Measurements from ENCODE around the gene PRKCA. TPM values are rescaled to one million over a fixed set of nuclear protein-coding genes. Genes with fewer than 3 reads are reported as not detected.

PRKCA gene
- total RNA-seq, 1 donor from 2014 or later: 4.3 TPM

DNA sequence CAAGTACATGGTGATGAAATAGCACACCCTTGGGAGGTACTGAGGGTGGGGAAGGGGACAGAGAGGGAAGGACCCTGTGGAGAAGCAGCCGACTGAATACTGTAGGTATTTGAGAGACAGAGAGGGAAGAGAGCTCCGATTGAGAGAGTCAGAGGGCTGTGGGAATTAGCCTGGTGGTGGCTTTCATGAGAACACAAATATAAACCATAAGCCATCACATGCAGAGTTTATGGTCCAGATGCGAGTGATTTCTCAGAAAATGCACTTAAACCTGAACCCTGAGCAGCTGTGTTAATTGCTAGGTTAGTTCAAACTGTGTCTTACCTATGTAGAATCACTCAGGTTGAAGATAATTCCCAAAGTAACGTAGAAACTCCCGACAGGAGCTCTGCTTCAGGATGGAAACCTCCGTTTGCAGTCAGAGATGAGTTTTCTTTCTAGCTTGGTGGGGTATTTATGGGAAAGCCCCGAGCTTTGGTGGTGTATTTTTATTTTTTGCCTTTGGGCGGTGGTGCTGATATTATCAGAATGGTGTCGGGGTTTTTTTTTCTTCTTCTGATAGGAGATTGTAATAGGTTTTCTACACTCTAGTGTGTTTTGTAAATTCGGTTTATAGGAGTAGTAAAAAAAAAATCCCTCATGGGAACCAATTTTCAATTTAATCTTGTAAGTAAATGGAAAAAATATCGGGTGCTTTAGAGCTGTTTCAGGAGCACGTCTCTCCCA, 347.6 kb downstream of the PRKCA start:
- DNase-seq (ENCODE audit: low spot score): no peak

DNA sequence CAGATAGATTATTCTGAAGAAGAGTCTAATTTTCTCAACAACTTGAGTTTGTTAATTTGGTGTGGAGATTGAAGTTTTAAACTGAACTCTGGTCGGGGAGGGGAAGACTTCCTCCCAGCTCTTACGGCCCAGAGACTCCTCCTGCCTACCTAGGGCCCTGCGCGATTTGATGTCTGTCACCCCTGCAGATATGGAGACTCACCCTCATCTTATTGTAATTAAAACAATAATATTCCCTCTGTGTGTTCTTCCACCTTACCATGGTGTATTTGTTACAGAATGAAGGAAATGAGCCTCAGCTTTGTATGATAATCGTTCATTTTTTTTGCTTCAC, 348.1 kb downstream of the PRKCA start:
- DNase-seq (ENCODE audit: low spot score): no peak

DNA sequence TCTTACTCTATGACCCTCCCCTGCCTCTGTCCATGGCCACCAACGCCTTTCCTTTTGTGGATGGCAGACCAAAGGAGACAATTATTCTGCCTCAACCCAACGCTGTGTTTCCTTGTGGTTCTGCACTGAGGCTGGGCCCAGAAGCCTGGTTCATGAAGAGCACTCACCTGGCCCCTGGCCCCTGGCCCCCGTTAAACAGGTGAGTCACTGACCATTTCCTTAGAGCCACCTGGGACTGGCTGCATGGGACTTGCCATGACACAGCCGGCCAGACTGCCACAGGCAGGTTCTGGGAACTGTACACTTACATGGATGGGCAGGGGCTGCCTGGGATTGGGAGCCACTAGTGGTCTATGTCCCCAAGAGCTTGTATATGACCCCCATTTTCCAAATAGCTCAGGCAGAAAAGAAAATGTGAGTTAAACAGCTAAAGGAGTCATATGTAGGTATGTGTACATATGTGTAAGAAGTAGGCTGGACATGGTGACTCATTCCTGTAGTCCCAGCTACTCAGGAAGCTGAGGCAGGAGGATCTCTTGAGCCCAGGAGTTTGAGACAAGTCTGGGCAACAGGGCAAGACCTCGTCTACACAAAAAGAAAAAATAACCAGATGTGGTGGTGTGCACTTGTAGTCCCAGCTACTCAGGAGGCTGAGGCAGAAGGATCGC, 350.6 kb downstream of the PRKCA start:
- DNase-seq (ENCODE audit: low spot score): no peak

DNA sequence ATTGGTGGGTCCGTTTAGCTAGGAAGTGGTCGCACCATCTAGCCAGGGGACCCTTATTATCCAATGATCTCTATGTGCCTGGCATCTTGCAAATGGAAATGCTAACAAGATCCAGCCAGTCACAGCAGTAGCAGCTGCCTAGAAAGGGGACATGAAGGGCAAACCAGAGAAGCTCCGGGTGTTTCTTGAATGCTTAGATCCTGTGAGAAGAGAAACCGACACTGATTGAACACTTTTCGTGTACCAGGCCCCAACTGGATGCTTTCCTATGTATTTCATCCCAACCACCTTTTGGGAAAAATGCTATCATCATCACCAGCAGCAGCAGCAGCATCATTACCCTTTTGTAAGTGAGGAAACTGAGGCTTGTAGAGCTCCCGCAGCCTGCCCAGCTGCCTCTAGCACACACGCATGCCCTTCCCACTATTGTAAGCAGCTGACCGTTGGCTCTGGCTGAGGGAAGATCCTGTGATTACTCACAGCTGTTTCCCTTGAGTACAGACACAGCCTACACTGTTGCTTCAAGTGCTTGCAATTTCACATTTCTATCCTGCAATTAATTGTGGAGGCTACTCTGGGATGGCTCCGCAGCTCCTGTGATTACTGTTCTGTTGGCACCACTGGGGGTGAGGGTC, 351.8 kb downstream of the PRKCA start:
- DNase-seq (ENCODE audit: low spot score): peak; percentile 36

DNA sequence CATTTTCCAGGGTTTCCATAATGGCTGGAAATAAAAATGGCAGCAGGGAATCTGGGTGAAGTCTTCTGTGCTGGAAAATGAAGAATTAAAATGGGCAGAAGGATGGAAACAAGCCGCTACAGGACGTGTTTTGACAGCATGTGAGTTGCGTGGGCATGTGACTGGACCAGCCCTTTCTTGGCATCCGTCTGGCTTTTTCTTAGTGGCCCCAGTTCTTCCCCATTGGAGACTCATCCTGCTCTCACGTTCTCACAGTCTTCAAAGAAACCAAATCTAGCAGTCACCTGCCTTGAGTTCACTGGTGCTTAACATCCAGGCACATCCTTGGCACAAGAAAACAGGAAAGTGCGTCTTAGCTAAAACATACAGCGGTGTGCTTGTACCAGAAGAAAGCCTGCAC, 352.4 kb downstream of the PRKCA start:
- DNase-seq (ENCODE audit: low spot score): no peak

DNA sequence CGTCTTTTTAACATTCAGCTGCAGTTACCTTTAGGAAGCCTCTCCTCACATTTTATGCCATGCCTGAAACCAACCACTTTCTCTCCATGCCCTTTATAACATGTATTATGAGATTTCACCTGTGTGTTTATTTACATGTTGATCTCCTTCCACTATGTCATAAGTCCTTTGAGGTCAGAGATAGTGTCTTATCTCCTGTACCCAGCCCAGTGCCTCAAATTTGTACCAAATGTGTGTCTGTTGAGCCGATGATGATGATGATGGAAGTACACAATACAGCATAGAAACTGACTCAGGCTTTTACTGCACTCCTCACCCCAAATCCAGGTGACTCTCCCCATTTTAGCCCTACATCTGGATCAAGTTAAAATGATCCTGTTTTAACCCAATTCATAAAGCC, 353.0 kb downstream of the PRKCA start:
- DNase-seq (ENCODE audit: low spot score): no peak

DNA sequence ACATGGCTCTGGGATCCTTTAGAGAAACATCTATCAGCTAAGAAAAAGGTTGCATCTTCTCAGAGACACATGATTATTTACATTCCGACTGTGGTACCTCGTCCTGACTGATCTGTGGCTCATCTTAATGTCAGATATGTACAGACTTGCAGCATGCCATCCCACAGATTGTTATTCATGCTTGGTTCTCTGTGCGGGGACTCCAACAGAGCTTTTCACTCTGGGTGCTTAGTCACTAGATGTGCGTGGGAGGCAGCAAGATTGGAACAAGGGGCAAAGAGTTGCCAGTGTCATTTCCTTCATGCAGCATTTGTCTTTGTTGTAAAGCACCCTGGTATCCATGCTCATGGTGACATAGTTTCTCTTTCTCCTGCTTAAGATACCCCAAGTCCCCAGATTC, 353.4 kb downstream of the PRKCA start:
- peak; percentile 18 for DNase-seq (ENCODE audit: low spot score)

DNA sequence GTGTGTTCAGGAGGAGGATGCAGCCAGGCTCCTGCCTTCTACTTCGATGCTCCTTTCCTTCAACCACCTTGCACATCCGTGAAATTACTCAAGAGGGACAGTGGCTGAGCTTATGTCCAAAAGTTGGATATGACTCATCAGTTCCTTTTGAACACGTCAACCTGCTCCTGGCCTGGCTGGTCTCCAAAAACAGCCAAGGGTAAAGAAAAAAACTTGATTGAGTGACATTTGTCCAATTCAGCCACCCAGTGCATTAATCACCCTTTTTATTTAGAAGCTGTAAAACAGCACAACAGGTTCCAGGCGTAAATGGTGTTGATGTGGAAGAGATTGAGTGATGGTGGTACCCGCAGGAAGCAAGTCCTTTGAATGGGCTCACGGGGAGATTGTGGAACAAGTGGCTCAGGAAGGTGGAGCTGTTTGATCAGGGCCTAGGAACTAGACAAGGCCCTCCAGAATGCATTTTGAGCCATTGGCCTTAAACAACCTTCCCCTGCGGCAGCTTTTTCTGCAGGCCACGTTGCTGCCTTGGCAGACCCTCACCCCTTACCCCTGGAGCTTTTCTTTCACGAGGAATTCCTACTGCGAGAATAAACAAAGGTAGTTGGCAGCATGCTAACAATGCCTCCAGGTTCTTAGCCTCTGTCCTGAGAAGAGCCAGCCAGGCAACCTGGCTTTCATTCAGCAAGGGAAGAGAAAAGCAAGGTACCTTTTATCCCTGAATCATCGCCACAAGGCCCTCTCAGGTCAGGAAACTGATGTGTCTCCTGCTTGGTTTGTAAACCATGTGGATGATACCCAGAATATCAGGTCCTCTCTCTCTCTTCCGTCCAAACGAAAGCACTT, 359.2 kb downstream of the PRKCA start:
- DNase-seq (ENCODE audit: low spot score): no peak

DNA sequence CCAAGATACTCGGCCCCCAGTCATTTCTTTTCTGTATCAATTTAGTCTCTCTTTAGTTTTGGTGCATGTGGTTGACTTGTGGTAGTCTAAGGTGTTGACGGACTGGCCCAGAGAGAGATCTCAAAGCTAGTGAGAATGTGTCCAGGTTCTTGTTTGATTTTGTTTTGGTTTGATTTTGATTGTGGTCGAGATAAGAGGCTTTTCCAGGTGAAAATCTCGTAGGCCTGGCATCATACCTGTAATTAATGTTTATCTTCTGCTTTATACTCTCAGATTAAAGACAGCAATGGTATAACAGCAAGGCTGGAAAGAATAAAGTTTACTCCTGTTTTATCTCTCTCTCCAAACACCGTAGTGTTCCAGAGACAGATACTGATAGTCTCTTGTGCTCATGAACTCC, 360.1 kb downstream of the PRKCA start:
- DNase-seq (ENCODE audit: low spot score): no peak

DNA sequence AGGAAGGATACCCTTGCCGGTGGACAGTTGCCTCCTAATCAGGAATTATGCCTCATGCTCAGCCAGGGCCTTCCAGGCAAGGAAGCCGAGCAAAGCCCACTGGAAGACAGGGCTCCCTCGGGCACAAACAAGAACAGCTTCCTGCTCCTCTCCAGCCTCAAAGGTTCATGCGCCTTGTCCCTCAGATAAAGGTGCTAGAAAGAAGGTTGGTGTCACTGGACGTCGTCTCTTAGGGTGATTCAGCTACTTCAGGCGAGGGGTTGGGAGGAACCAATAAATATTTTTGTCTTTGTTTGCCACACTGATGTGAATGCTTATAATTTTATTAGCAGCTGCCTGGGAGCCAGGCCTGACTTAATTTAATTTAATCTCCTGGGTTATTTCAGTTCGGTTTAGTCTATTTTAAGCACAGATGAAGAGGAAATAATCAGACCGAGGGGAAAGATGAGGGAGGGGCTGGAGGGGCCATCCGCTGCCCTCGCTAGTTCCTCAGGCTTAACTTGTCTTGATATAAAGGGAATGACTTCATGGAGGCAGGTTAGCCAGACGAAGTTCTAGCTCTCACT, 360.7 kb downstream of the PRKCA start:
- DNase-seq (ENCODE audit: low spot score): no peak

DNA sequence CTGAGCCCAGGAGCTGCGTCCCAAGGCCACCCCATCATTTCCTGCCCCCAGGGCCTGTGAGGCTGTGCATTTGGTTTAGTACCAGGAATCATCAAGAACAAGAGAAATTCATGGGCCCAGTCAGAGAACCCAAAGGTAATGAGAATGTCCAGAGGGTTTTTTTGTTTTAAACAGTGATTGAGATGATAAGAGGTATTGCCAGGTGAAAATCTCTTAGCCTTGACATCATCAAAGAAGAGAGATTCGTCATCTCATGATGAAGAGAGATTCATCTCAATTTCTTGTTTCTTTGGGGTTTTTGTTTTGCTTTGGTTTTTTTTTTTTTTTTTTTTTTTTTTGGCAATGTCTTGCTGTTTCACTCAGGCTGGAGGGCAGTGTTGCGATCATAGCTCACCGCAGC, 361.9 kb downstream of the PRKCA start:
- DNase-seq (ENCODE audit: low spot score): no peak

DNA sequence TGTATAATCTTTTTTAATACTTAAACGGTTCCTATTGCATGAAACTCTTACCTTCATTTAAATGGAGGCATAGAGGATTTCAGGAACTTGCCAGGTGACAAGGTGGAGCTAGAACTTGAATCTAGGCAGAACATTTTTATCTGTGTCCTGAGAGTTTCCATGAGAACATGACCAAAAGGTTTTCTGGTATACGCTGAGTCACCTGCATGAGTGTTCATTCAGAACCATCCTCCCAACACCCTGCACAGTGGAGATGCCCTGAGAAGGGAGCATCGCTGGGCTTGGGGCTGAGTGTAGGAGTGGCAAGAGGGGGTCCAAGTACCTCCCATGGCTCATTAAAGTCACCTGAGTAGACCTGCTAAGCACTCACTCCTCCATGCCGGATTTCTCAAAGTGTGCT, 362.8 kb downstream of the PRKCA start:
- no peak for DNase-seq (ENCODE audit: low spot score)

DNA sequence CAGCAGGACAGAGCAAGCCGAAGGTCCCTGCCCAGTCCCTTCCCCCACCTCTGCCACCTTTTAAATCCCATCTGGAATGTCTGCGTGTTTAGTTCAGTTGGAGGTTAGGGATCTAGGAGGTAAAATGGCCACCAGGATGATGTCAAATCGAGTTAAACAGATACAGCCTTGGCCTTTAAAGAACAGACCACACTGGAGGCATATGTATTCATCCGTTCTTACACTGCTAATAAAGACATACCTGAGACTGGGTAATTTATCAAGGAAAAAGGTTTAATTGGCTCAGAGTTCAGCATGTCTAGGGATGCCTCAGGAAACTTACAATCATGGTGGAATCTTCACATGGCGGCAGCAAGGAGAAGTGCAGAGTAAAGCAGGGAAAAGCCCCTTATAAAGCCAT, 364.7 kb downstream of the PRKCA start:
- no peak for DNase-seq (ENCODE audit: low spot score)

DNA sequence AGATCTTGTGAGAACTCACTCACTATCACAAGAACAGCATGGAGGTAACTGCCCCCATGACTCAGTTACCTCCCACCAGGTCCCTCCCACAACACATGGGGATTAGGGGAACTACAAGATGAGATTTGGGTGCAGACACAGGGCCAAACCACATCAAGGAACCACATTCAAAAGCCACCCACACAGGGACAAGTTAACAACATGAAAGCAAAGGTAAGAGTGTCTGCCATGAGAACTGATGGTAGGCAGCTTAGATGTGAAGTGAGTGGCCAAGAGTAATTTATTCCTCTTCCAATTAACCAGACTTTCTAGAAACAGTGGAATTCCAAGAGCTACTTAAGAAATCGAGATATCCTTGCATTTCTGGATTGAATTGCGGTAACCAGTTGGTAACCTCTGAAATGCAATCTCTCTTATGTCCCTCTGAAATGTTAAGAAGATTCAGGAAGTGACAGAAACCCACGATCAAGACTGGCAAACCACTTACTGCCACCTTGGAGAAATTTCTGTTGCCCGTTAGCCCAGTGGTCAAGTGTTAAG, 365.1 kb downstream of the PRKCA start:
- DNase-seq (ENCODE audit: low spot score): no peak

DNA sequence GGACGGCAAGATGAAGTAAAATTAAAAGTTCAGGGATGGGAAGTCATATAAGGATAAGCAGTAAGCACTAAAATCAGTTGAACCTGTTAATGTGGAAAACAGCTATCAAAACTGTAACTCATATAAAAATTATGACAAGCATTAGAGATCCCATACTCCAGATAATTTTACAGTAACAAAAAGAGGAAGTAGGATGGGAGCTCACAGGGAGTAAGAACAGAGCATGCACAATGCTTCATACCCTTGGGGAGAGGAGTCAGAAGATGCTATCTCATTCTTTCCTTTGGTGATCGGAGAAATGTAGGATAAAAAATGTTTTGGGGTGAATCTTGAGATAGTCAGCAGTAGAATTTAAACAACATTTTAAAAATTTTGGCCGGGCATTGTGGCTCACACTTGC, 367.8 kb downstream of the PRKCA start:
- no peak for DNase-seq (ENCODE audit: low spot score)

DNA sequence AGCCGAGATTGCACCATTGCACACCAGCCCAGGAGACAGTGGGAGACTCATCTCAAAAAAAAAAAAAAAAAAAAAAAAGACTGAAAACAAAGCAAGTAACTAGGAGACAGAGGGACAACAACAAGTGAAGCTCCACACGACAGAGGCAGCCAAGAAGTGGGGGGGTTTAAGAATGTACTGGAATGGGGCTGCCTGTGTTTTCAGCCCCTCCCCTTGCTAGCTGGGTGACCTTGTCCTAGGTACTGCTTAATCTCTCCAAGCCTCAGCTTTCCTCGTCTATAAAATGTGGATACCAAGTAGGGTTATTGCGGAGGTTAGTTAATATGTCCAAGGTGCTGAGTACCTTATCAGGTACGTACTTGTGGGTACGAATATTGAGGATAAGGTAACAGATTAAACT, 368.7 kb downstream of the PRKCA start:
- no peak for DNase-seq (ENCODE audit: low spot score)

DNA sequence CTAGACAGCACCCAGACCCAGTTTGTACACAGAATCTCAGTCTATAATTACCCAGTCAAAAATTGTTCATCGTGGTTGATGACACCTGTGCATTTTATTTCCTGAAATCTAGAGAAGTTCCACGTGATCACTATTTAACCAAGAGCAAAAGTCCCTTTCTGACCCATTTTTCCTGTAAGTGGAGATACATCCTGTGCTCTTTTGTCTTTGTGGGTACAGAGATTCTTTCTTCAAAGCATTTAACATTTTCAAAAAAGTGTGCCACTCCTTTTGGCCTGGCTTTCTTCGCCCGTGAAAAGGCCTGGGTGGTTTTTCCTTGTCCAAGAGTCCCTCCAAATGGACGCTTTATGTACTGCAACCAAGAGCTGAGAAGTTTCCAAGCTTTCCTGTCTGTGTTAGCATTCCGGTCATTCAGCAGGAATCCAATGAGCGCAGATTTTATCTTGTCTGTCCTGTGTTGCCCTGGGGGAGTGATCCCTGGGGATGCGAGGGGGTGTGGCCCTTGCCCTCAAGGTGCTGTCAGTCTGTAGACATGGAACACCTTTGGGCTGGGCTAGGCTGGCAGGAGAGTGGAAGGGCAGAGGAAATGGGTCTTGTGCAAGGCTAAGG, 371.4 kb downstream of the PRKCA start:
- DNase-seq (ENCODE audit: low spot score): peak; percentile 69

DNA sequence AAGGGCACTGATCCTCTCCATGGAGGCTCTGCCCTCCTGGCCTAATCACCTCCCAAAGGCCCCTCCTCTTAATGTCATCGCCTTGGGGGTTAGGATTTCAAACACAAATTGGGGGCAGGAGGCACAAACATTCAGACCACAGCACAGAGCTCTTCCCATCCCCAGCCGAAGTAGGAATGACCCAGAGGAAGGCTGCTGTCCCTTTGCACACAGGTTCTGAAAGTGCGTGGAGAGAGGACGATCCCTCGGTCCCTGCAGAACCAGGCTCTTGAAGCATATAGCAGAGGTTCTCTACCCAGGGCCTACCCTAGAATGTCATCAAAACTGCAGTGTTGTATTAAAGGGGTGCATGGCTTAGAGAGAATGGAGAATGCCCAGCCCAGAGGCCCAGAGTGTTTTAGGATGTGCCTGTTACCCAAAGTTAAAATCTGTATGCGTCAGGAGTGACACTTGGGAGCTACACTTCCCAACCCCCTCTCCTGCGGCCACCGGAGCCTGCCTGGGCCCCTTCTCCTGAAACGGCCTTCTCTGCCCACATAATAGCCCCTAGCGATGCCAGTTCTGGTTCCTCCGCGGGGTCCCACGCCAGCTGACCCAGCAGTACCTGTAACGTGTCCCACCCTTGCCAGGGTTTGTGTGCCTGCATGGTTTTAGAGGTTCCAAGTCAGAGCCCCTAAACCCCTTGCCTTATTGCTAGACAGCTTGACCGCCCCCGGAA, 373.0 kb downstream of the PRKCA start:
- DNase-seq (ENCODE audit: low spot score): no peak

DNA sequence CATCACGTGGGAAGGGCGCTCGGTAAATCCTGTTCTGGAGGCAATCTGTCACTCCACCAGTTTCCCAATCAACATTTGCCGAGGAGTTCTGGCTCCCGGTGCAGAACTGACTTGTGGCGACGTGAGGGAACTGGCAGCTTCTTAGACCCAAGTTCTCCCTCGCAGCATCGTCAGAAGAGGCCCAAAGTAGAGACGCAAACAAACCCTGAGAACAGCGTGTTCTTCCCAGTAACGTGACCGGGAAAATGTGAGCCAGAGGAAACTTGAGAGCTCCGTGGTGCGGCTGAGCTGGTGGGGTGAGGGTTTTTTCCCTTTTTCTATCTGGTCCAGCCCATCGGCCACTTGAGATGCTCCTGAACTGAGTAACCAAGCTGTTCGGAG, 373.6 kb downstream of the PRKCA start:
- no peak for DNase-seq (ENCODE audit: low spot score)

DNA sequence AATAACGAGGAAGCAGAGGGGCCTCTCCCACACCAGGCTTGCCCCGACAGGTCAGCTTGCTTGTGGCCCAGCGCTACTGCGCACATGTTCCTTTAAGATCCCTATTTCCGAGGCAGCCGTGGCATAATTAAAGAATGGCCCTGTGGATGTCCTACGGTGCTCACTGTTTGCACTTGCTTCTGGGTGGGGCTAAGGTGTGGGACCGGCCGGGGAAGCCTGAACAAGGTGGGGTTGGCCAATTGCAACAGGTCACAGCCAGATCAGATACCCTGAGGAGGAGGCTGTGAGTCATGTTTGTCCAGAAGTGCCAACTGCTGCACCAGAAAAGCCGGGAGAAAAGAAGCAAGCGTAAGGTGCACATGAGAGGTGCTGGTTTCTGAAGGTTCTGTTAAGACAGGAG, 374.0 kb downstream of the PRKCA start:
- peak; percentile 10 for DNase-seq (ENCODE audit: low spot score)

Measured in umbilical cord (tissue), 2 donors.